Caki2 (cell line): Measurements from ENCODE around the gene CDKN1C. TPM values are rescaled to one million over a fixed set of nuclear protein-coding genes. Genes with fewer than 3 reads are reported as not detected.

ENCODE experiments used
- DNase-seq: peaks from one replicate; pipeline ENCODE4 v3.0.0-alpha.2; 2015; ENCODE audit warnings: low read depth
- in situ Hi-C: cut with HindIII; loops from 2 replicates; pipeline ENCODE4 v1.10.0; 2016; ENCODE audit warnings: low sequenced_read_pairs, low pct_unique_long_range_greater_than_20kb, mixed read lengths
- total RNA-seq: library from RNA; depleted of rRNA; stranded (reverse); fragments of >200 nt; shearing (Covaris generic); gene quantifications from 2 replicates; pipeline ENCODE4 v1.2.3, GENCODE V29; 2014; ENCODE audit warnings: low replicate concordance

Gene CDKN1C
- total RNA-seq, 1 experiment from 2014 or later = 15.8 TPM

- no peak for DNase-seq
- in situ Hi-C loops = no loop called here
Observed at GRCh38 chr11:2882396-2883110, 3.0 kb downstream of the CDKN1C start.

- no peak for DNase-seq
- in situ Hi-C loops = no loop called here
Observed at GRCh38 chr11:2881981-2882375, 3.6 kb downstream of the CDKN1C start.

- in situ Hi-C loops = no loop called here
- no peak for DNase-seq
Observed at GRCh38 chr11:2881076-2881980, 4.2 kb downstream of the CDKN1C start.

- in situ Hi-C loops = no loop called here
Observed at GRCh38 chr11:2880646-2881045, 4.9 kb downstream of the CDKN1C start.

GRCh38 chr11:2878782-2879181 is 6.8 kb downstream of the CDKN1C start:
- in situ Hi-C loops = no loop called here
- no peak for DNase-seq

More at GRCh38 chr11:2880646-2881045, 4.9 kb downstream of the CDKN1C start:
- DNase-seq = no peak

- DNase-seq = no peak
- in situ Hi-C loops = no loop called here
Observed at GRCh38 chr11:2877474-2877873, 8.1 kb downstream of the CDKN1C start.

- in situ Hi-C loops = no loop called here
- no peak for DNase-seq
Observed at GRCh38 chr11:2874963-2875362, 10.6 kb downstream of the CDKN1C start.

- in situ Hi-C loops = no loop called here
- DNase-seq = no peak
Observed at GRCh38 chr11:2870969-2871680, 14.4 kb downstream of the CDKN1C start.

GRCh38 chr11:2870460-2870859 is 15.1 kb downstream of the CDKN1C start:
- no peak for DNase-seq
- in situ Hi-C loops = no loop called here

GRCh38 chr11:2869561-2870427 is 15.8 kb downstream of the CDKN1C start:
- in situ Hi-C loops = no loop called here
- DNase-seq = no peak

- in situ Hi-C loops = no loop called here
- no peak for DNase-seq
Observed at GRCh38 chr11:2869134-2869526, 16.4 kb downstream of the CDKN1C start.

GRCh38 chr11:2868506-2869133 is 17.0 kb downstream of the CDKN1C start:
- in situ Hi-C loops = no loop called here
- DNase-seq = no peak

GRCh38 chr11:2867722-2868505 is 17.7 kb downstream of the CDKN1C start:
- DNase-seq = no peak
- in situ Hi-C loops = no loop called here

GRCh38 chr11:2867142-2867541 is 18.4 kb downstream of the CDKN1C start:
- in situ Hi-C loops = no loop called here
- no peak for DNase-seq

- in situ Hi-C loops = no loop called here
- DNase-seq = no peak
Observed at GRCh38 chr11:2865922-2866577, 19.5 kb downstream of the CDKN1C start.

GRCh38 chr11:2864901-2865300 is 20.7 kb downstream of the CDKN1C start:
- in situ Hi-C loops = no loop called here
- DNase-seq = no peak

GRCh38 chr11:2863276-2863618 is 22.3 kb downstream of the CDKN1C start:
- in situ Hi-C loops = no loop called here
- no peak for DNase-seq
